ENCODE data around the gene RGS11.

DNA sequence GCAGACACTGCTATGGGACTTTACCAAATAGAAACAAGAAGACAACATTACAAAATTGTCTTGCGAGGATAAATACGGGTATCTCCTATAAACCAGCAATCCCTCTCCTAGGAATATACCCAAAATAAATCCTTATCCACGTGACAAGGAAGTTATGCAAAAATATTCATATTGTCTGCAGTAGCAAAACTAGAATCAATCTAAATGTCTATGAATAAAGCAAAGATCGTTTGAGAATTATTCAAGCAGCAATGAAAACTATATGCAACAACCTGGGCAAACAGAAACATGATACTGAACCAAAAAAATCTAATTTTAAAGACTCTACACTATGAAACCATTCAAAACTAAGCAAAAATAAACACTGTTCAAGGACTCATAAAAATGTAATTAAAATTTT lies 55.7 kb downstream of the RGS11 start:
- TF ChIP-seq, protein P1, sequence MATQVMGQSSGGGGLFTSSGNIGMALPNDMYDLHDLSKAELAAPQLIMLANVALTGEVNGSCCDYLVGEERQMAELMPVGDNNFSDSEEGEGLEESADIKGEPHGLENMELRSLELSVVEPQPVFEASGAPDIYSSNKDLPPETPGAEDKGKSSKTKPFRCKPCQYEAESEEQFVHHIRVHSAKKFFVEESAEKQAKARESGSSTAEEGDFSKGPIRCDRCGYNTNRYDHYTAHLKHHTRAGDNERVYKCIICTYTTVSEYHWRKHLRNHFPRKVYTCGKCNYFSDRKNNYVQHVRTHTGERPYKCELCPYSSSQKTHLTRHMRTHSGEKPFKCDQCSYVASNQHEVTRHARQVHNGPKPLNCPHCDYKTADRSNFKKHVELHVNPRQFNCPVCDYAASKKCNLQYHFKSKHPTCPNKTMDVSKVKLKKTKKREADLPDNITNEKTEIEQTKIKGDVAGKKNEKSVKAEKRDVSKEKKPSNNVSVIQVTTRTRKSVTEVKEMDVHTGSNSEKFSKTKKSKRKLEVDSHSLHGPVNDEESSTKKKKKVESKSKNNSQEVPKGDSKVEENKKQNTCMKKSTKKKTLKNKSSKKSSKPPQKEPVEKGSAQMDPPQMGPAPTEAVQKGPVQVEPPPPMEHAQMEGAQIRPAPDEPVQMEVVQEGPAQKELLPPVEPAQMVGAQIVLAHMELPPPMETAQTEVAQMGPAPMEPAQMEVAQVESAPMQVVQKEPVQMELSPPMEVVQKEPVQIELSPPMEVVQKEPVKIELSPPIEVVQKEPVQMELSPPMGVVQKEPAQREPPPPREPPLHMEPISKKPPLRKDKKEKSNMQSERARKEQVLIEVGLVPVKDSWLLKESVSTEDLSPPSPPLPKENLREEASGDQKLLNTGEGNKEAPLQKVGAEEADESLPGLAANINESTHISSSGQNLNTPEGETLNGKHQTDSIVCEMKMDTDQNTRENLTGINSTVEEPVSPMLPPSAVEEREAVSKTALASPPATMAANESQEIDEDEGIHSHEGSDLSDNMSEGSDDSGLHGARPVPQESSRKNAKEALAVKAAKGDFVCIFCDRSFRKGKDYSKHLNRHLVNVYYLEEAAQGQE (IDR thresholded peaks at IDR 0.05; ENCODE audit: low read depth) = no peak
- TF ChIP-seq EP300 (IDR thresholded peaks at IDR 0.05; ENCODE audit: borderline replicate concordance) = no peak
- no peak for TF ChIP-seq RAD21 (IDR thresholded peaks at IDR 0.05; ENCODE audit: low read depth)
- TF ChIP-seq, protein P2, sequence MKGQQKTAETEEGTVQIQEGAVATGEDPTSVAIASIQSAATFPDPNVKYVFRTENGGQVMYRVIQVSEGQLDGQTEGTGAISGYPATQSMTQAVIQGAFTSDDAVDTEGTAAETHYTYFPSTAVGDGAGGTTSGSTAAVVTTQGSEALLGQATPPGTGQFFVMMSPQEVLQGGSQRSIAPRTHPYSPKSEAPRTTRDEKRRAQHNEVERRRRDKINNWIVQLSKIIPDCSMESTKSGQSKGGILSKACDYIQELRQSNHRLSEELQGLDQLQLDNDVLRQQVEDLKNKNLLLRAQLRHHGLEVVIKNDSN (IDR thresholded peaks at IDR 0.05) = no peak
- TF ChIP-seq EGR1 (IDR thresholded peaks at IDR 0.05) = no peak
- TF ChIP-seq YY1 (IDR thresholded peaks at IDR 0.05; ENCODE audit: low read depth) = no peak
- TF ChIP-seq TAF1 (IDR thresholded peaks at IDR 0.05; ENCODE audit: low read depth) = no peak
- TF ChIP-seq, protein P3, sequence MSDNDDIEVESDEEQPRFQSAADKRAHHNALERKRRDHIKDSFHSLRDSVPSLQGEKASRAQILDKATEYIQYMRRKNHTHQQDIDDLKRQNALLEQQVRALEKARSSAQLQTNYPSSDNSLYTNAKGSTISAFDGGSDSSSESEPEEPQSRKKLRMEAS (IDR thresholded peaks at IDR 0.05) = no peak
- TF ChIP-seq FOXM1 (IDR thresholded peaks at IDR 0.05; ENCODE audit: borderline replicate concordance, low read depth) = no peak
